H1 (cell line): ENCODE measurements around the gene KIF26B. TPM values are rescaled to one million over a fixed set of nuclear protein-coding genes. Genes with fewer than 3 reads are reported as not detected.
"Not testable (repeated sequence)": the region's sequence is repeated elsewhere in the genome, so short reads cannot be mapped to it uniquely, and the experiment has no call there.

Experiments used
- CTCF ChIA-PET: fragments of 300-600 bp; sonication (Branson Sonifier 250); formaldehyde crosslinking; loops from one replicate; lab custom pipeline; 2021; ENCODE audit not compliant: partially characterized antibody; lab: Charles Lee
- POLR2A ChIA-PET: fragments of 300-600 bp; sonication (Branson Sonifier 250); formaldehyde crosslinking; loops from one replicate; lab custom pipeline; 2021; ENCODE audit warnings: inconsistent platforms; ENCODE audit not compliant: partially characterized antibody; lab: Charles Lee
- DNase-seq, 2 experiments: peaks; one replicate each; pipeline versions ENCODE4 v3.0.0 to v3.0.0-alpha.2; 2010 to 2022; ENCODE audit warnings: low spot score in 2 of 2, low read depth in 1 of 2, mixed read lengths in 1 of 2
- FAIRE-seq: peaks from 2 replicates; lab custom pipeline; 2011; peaks lifted over from hg19 to GRCh38; lab: Jason Lieb, UNC
- H2AFZ ChIP-seq: 2 replicates; pipeline ENCODE4 v1.8.1; 2012; ENCODE audit warnings: low read length, inconsistent platforms
- H2AK5ac ChIP-seq: 2 replicates; pipeline ENCODE4 v1.6.1; 2013; ENCODE audit warnings: low read depth, low read length
- H2BK120ac ChIP-seq: replicated peaks from 2 replicates; pipeline ENCODE3; 2013; ENCODE audit warnings: low read depth, low read length, inconsistent platforms
- H2BK12ac ChIP-seq: 2 replicates; pipeline ENCODE4 v1.6.1; 2013; ENCODE audit warnings: low read depth, low read length
- H2BK15ac ChIP-seq: 2 replicates; pipeline ENCODE4 v1.6.1; 2013; ENCODE audit warnings: low read length
- H2BK20ac ChIP-seq: 2 replicates; pipeline ENCODE4 v1.6.1; 2013; ENCODE audit warnings: low read length
- H2BK5ac ChIP-seq: 2 replicates; pipeline ENCODE4 v1.6.1; 2013; ENCODE audit warnings: low read depth, low read length
- H3K14ac ChIP-seq: 2 replicates; pipeline ENCODE4 v1.6.1; 2013; ENCODE audit warnings: inconsistent platforms; ENCODE audit not compliant: insufficient read length
- H3K18ac ChIP-seq: 2 replicates; pipeline ENCODE4 v1.6.1; 2013; ENCODE audit warnings: low read length; ENCODE audit errors: extremely low read depth
- H3K23ac ChIP-seq: 2 replicates; pipeline ENCODE4 v1.6.1; 2013; ENCODE audit warnings: inconsistent platforms; ENCODE audit not compliant: insufficient read length
- H3K23me2 ChIP-seq: 2 replicates; pipeline ENCODE4 v1.6.1; 2013; ENCODE audit warnings: low read depth, low read length
- H3K27ac ChIP-seq: 2 replicates; pipeline ENCODE4 v1.6.1; 2011; ENCODE audit warnings: low read depth, low read length, inconsistent platforms
- H3K27me3 ChIP-seq, 4 experiments: replicated peaks in 1 of 4; 1 replicate in 1 of 4; 2 replicates in 3 of 4; pipeline versions ENCODE4 v1.6.1 to v1.8.1; 2011 to 2013; ENCODE audit warnings: low read length in 3 of 4, mild to moderate bottlenecking in 3 of 4, inconsistent platforms in 2 of 4, mixed read lengths in 2 of 4, moderate library complexity in 1 of 4; ENCODE audit not compliant: control insufficient read depth in 3 of 4, insufficient read depth in 3 of 4; ENCODE audit errors: extremely low read depth in 1 of 4
- H3K36me3 ChIP-seq, 4 experiments: 2 replicates each; pipeline versions ENCODE4 v1.6.1 to v1.8.1; 2011 to 2013; ENCODE audit warnings: mild to moderate bottlenecking in 4 of 4, low read length in 3 of 4, moderate library complexity in 2 of 4, control low read depth in 1 of 4, inconsistent platforms in 1 of 4; ENCODE audit not compliant: insufficient read depth in 4 of 4, control insufficient read depth in 2 of 4
- H3K4ac ChIP-seq: replicated peaks from 2 replicates; pipeline ENCODE3; 2013; ENCODE audit warnings: low read length, low read depth, mixed read lengths, inconsistent platforms; ENCODE audit not compliant: insufficient read length
- H3K4me1 ChIP-seq, 4 experiments: replicated peaks in 1 of 4; 1 replicate in 1 of 4; 2 replicates in 3 of 4; pipeline versions ENCODE4 v1.6.1 to v1.8.1; 2011 to 2013; ENCODE audit warnings: low read length in 3 of 4, inconsistent platforms in 2 of 4, mixed read lengths in 1 of 4; ENCODE audit not compliant: insufficient read depth in 4 of 4, control insufficient read depth in 3 of 4
- H3K4me2 ChIP-seq, 2 experiments: 2 replicates each; pipeline versions ENCODE4 v1.6.1 to v1.8.1; 2011 to 2013; ENCODE audit warnings: low read depth in 2 of 2, low read length in 2 of 2, control low read depth in 1 of 2, inconsistent platforms in 1 of 2, mild to moderate bottlenecking in 1 of 2; ENCODE audit not compliant: insufficient read depth in 1 of 2
- H3K4me3 ChIP-seq, 4 experiments: fragments of 200-600, 300-600 bp in 1 of 4; sonication (generic), shearing (Covaris generic), sonication (Bioruptor Twin) in 1 of 4; 2 replicates each; pipeline versions ENCODE4 v1.5.1 to v1.8.1; 2011 to 2016; ENCODE audit warnings: low read length in 4 of 4, low read depth in 3 of 4, control low read depth in 2 of 4, inconsistent platforms in 2 of 4, mild to moderate bottlenecking in 2 of 4, mixed read lengths in 1 of 4, moderate library complexity in 1 of 4; ENCODE audit not compliant: insufficient read depth in 2 of 4; ENCODE audit errors: extremely low read depth in 1 of 4
- H3K56ac ChIP-seq: replicated peaks from 2 replicates; pipeline ENCODE3; 2013; ENCODE audit warnings: low read depth, mild to moderate bottlenecking, mixed read lengths, low read length, inconsistent platforms; ENCODE audit not compliant: insufficient read length
- H3K79me1 ChIP-seq: 2 replicates; pipeline ENCODE4 v1.6.1; 2013; ENCODE audit warnings: low read depth, low read length, control low read depth
- H3K79me2 ChIP-seq, 2 experiments: 2 replicates each; pipeline versions ENCODE4 v1.6.1 to v1.8.1; 2012 to 2013; ENCODE audit warnings: low read length in 2 of 2, mild to moderate bottlenecking in 2 of 2, inconsistent platforms in 1 of 2; ENCODE audit not compliant: insufficient read depth in 2 of 2, control insufficient read depth in 1 of 2
- H3K9ac ChIP-seq, 4 experiments: replicated peaks in 1 of 4; 1 replicate in 1 of 4; 2 replicates in 3 of 4; pipeline versions ENCODE4 v1.6.1 to v1.8.1; 2011 to 2013; ENCODE audit warnings: low read depth in 3 of 4, low read length in 3 of 4, control low read depth in 2 of 4, mild to moderate bottlenecking in 2 of 4, moderate library complexity in 2 of 4, inconsistent platforms in 1 of 4; ENCODE audit errors: extremely low read depth in 1 of 4
- H3K9me3 ChIP-seq, 2 experiments: 2 replicates each; pipeline versions ENCODE4 v1.6.1 to v1.8.1; 2012 to 2013; ENCODE audit warnings: mild to moderate bottlenecking in 2 of 2, moderate library complexity in 2 of 2, control low read depth in 1 of 2, inconsistent platforms in 1 of 2, low read depth in 1 of 2, low read length in 1 of 2, mixed read lengths in 1 of 2; ENCODE audit not compliant: insufficient read depth in 2 of 2
- H4K20me1 ChIP-seq, 2 experiments: replicated peaks in 1 of 2; 2 replicates each; pipeline versions ENCODE3 to v1.8.1; 2011 to 2013; ENCODE audit warnings: inconsistent platforms in 2 of 2, low read length in 2 of 2, mild to moderate bottlenecking in 1 of 2; ENCODE audit not compliant: insufficient read depth in 2 of 2, control insufficient read depth in 1 of 2
- H4K5ac ChIP-seq: 2 replicates; pipeline ENCODE4 v1.6.1; 2013; ENCODE audit warnings: low read length, low read depth, mixed read lengths, inconsistent platforms; ENCODE audit not compliant: insufficient read length
- H4K8ac ChIP-seq: 2 replicates; pipeline ENCODE4 v1.8.0; 2013; ENCODE audit warnings: mild to moderate bottlenecking, moderate library complexity, low read length, inconsistent platforms; ENCODE audit not compliant: insufficient read depth; ENCODE audit errors: extremely low read depth
- H4K91ac ChIP-seq: replicated peaks from 2 replicates; pipeline ENCODE3; 2013; ENCODE audit warnings: low read length, mixed read lengths, inconsistent platforms; ENCODE audit not compliant: insufficient read length
- WGBS, 2 experiments: shearing (Covaris generic) in 1 of 2; methylation state at CpG; one replicate each; pipeline versions ENCODE4 v1.1.6 to v1.1.7; 2013 to 2015; ENCODE audit warnings: low lambda C conversion rate in 2 of 2, mixed read lengths in 2 of 2, inconsistent platforms in 1 of 2, low coverage in 1 of 2, missing lambda C conversion rate in 1 of 2; ENCODE audit not compliant: insufficient replicate concordance in 2 of 2, insufficient coverage in 1 of 2, insufficient read length in 1 of 2; ENCODE audit errors: extremely low coverage in 1 of 2, missing lambda C conversion rate in 1 of 2; 5-methylcytosine and 5-hydroxymethylcytosine counted together
- polyA plus RNA-seq, 7 experiments: library from polyadenylated mRNA; depleted of rRNA in 3 of 7; stranded (reverse) in 5 of 7; unstranded in 2 of 7; fragments of >200 nt in 5 of 7; fragments of 200-250 nt in 2 of 7; gene quantifications; 1 replicate in 5 of 7; 2 replicates in 1 of 7; 4 replicates in 1 of 7; pipeline versions ENCODE4 v1.2.1 to v1.2.3, GENCODE V29; 2011 to 2013; ENCODE audit warnings: missing spikeins in 2 of 7, mixed read lengths in 2 of 7
- total RNA-seq: library from RNA; stranded (reverse); fragmentation: NEBNext Ultra II Directional; extraction: Animal tissue kit (Norgen Biotek cat#: 25700); gene quantifications from 2 replicates; pipeline ENCODE4 v1.2.1, GENCODE V29; 2021

The KIF26B gene
- total and polyA plus RNA-seq, 2 of the 8 experiments (the other 6 are each of a cell fraction or from before 2014, with no cell fraction given), result 0.06 to 0.28 TPM

DNA sequence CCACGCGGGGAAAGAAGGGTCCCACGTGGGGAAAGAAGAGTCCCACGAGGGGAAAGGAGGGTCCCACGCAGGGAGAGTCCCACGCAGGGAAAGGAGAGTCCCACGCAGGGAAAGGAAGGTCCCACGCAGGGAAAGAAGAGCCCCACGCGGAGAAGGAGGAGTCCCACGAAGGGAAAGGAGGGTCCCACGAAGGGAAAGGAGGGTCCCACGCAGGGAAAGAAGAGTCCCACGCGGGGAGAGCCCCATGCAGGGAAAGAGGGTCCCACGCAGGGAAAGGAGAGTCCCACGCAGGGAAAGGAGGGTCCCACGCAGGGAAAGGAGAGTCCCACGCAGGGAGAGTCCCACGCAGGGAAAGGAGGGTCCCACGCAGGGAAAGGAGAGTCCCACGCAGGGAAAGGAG, 180.9 kb downstream of the KIF26B start:
- H3K79me2 ChIP-seq, FAIRE-seq, H2BK20ac ChIP-seq, H3K4me2 ChIP-seq, H4K91ac ChIP-seq, H2AK5ac ChIP-seq, H3K4me1 ChIP-seq, H3K14ac ChIP-seq, H4K5ac ChIP-seq, H3K9me3 ChIP-seq, H3K27ac ChIP-seq, H2BK12ac ChIP-seq, DNase-seq, H3K4ac ChIP-seq, H3K18ac ChIP-seq, H4K20me1 ChIP-seq, H2AFZ ChIP-seq, H3K23me2 ChIP-seq, H3K79me1 ChIP-seq, H3K56ac ChIP-seq, H3K4me3 ChIP-seq, H2BK5ac ChIP-seq, H2BK120ac ChIP-seq, H2BK15ac ChIP-seq, H3K23ac ChIP-seq, POLR2A ChIA-PET, H3K36me3 ChIP-seq, H4K8ac ChIP-seq, H3K27me3 ChIP-seq, H3K9ac ChIP-seq: not testable (repeated sequence)
- WGBS, 2 experiments, result 100% methylated on average over 4 of the region's 22 CpGs; no CpG with 5 or more reads in 1 of the 2 experiments
- CTCF ChIA-PET, result interaction anchor here (0.6 kb wide), 1 partner anchor 1563 kb away, joined by 3 read pairs; no protein-coding TSS in a partner anchor
